ENCODE data around the gene TAGLN. TPM values are rescaled to one million over a fixed set of nuclear protein-coding genes. Genes with fewer than 3 reads are reported as not detected.

The TAGLN gene
- total and polyA plus RNA-seq, 9 of the 15 experiments (the other 6 are each of a cell fraction or from before 2014, with no cell fraction given), result 0.21 to 4.9 (median 1.1) TPM

DNA sequence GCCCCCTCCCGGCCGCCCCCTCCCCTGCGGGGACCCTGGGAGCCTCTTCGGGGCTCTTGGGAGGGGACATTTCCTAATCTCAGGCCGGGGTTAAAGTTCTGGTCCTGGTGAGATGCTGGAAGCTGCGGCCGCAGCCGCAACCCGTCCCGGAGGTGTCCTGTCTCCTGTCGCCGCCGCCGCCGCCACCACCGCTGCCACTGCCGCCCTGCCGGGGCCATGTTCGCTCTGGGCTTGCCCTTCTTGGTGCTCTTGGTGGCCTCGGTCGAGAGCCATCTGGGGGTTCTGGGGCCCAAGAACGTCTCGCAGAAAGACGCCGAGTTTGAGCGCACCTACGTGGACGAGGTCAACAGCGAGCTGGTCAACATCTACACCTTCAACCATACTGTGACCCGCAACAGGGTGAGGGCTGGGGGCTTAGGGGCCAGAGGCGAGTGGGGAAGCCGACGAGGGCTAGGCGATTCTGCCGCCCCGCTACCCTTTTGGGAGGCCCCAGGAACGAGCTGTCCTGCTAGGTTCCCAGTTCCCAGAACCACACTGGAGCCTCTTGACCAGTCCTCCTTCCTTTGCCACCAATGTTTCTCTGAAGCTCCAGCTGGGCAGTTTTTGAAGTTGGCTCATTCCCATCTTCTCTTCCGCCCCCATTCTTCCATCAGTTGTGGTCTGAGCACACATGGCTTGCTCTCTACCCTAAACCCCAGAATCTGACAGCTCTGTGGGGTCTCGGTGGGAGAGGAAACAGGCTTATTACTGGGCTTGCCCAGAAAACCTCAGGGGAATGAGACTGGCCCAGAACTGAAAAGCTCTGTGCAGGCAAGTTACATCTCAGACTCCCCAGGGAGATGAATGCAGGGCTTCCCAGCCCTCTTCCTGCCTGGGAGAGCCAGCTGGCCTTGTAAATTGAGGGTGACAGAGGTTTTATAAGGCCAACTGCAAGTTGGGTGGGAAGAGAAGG, 19.8 kb upstream of the TAGLN start (continued):
- TF ChIP-seq CREB1 (IDR thresholded peaks at IDR 0.05) (no peak), CREB1 (CRISPR knock-in tag; IDR thresholded peaks at IDR 0.05) (no peak), XRCC5 (IDR thresholded peaks at IDR 0.05; ENCODE audit: low read depth, low read length) (no peak)
- TF ChIP-seq, protein P1, sequence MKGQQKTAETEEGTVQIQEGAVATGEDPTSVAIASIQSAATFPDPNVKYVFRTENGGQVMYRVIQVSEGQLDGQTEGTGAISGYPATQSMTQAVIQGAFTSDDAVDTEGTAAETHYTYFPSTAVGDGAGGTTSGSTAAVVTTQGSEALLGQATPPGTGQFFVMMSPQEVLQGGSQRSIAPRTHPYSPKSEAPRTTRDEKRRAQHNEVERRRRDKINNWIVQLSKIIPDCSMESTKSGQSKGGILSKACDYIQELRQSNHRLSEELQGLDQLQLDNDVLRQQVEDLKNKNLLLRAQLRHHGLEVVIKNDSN (CRISPR knock-in tag; IDR thresholded peaks at IDR 0.05), result no peak

DNA sequence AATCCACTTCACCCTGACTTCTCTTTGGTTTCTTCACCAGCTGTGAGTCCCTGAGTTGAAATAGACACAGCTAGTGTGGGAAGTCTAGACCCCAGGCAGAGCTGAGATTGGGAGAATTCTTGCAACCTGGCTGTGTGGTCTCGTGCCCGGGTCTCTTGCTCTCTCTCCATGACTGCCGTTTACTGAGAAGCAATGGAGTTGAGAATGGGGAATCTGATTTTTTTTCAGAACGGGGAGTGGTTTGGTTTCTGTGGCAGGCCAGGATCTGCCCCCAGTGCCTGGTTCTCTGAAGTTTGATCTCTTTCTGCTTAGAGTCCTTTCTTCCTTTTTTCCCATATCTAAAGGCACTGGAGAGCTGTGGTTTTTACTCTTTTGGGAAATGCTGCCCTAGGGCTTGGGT, 19.1 kb upstream of the TAGLN start:
- H4K20me1 ChIP-seq (replicated peaks; ENCODE audit: control insufficient read depth, insufficient read depth, low read length), result no peaks in the 10 kb centered on the region
- peak overlapping the region; percentile 49 for H3K4me3 ChIP-seq
- peak overlapping the region; percentile 69 to 91; a peak in 3 of 4 replicates for H3K9ac ChIP-seq (ENCODE audit: insufficient read depth in 1 of 2, low read depth in 2 of 2, low read length in 2 of 2)
- H3K9me1 ChIP-seq (ENCODE audit: control insufficient read depth, insufficient read depth, low read length), result no peaks in the 10 kb centered on the region
- peak in 1 of 4 experiments; percentile 23 for DNase-seq (ENCODE audit: extremely low read depth in 1 of 4, low spot score in 3 of 4)
- intact Hi-C loops (cut with micrococcal nuclease), result no loop called here
- H3K9me3 ChIP-seq (replicated peaks; ENCODE audit: control insufficient read depth, insufficient read depth, low read depth, low read length), result no peaks in the 10 kb centered on the region
- H3K79me2 ChIP-seq (ENCODE audit: control insufficient read depth, insufficient read depth, low read length), result peaks cover 18% of the 10 kb centered on the region
- H3K27me3 ChIP-seq (ENCODE audit: control insufficient read depth in 2 of 2, insufficient read depth in 2 of 2, low read length in 2 of 2), result no peaks in the 10 kb centered on the region
- peak overlapping the region; percentile 86 for H3K4me2 ChIP-seq (ENCODE audit: insufficient read depth, low read length)
- H3K36me3 ChIP-seq (ENCODE audit: control insufficient read depth, insufficient read depth, low read length), result peaks cover 22% of the 10 kb centered on the region
- H3K27ac ChIP-seq (ENCODE audit: extremely low read depth, low read depth, low read length), result peak overlapping the region; percentile 67; the same call in 1 of the 3 replicates
- no TSS peak for BruUV-seq (replicated peaks)
- CTCF ChIA-PET (ENCODE audit: low intra/inter-chr PET ratio), result interaction anchor here (1.9 to 2.9 kb wide), 2 partner anchors 25 to 46 kb away, joined by 5 to 12 read pairs; no protein-coding TSS in a partner anchor
- peaks cover 24 to 38% of the 10 kb centered on the region in 2 experiments for H3K4me1 ChIP-seq (replicated peaks in 1 of 2; ENCODE audit: control insufficient read depth in 2 of 2, insufficient read depth in 2 of 2, low read length in 2 of 2)
- 20% methylated on average over 4 of the region's 4 CpGs for WGBS (ENCODE audit: insufficient coverage, low coverage, missing lambda C conversion rate)
- TF ChIP-seq, protein P2, sequence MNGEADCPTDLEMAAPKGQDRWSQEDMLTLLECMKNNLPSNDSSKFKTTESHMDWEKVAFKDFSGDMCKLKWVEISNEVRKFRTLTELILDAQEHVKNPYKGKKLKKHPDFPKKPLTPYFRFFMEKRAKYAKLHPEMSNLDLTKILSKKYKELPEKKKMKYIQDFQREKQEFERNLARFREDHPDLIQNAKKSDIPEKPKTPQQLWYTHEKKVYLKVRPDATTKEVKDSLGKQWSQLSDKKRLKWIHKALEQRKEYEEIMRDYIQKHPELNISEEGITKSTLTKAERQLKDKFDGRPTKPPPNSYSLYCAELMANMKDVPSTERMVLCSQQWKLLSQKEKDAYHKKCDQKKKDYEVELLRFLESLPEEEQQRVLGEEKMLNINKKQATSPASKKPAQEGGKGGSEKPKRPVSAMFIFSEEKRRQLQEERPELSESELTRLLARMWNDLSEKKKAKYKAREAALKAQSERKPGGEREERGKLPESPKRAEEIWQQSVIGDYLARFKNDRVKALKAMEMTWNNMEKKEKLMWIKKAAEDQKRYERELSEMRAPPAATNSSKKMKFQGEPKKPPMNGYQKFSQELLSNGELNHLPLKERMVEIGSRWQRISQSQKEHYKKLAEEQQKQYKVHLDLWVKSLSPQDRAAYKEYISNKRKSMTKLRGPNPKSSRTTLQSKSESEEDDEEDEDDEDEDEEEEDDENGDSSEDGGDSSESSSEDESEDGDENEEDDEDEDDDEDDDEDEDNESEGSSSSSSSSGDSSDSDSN (IDR thresholded peaks at IDR 0.05; ENCODE audit: borderline replicate concordance in 1 of 2, low read depth in 2 of 2, low read length in 2 of 2), result 0 out of 4 replicates have a peak, but pooled peaks of 1 of the 2 experiments have one; percentile 20
- TF ChIP-seq, protein P3, sequence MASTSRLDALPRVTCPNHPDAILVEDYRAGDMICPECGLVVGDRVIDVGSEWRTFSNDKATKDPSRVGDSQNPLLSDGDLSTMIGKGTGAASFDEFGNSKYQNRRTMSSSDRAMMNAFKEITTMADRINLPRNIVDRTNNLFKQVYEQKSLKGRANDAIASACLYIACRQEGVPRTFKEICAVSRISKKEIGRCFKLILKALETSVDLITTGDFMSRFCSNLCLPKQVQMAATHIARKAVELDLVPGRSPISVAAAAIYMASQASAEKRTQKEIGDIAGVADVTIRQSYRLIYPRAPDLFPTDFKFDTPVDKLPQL (IDR thresholded peaks at IDR 0.05; ENCODE audit: extremely low read depth, insufficient read length), result no peak
- no peak for TF ChIP-seq ZNF197 (CRISPR knock-in tag; IDR thresholded peaks at IDR 0.05; ENCODE audit: low read depth)
- peak; percentile 29 for FAIRE-seq
- POLR2A ChIA-PET, result interaction anchor here (0.9 to 3.5 kb wide), 9 partner anchors 13 to 207 kb away, joined by 3 to 17 read pairs (median 5); partner anchors contain the start of gene PAFAH1B2
- ATAC-seq, result no peak
- H2AFZ ChIP-seq (ENCODE audit: low read depth, low read length), result 0 out of 2 replicates have a peak overlapping the region, but pooled peaks have one; percentile 76
- in situ Hi-C loops (cut with MboI), result no loop called here

All from K562 (cell line).